Osteoblast (primary cell): Measurements from ENCODE around the gene ATG5. TPM values are rescaled to one million over a fixed set of nuclear protein-coding genes. Genes with fewer than 3 reads are reported as not detected.

Experiments
- DNase-seq: peaks from one replicate; pipeline ENCODE4 v3.0.0; 2011; ENCODE audit warnings: low spot score, mixed read lengths; ENCODE audit not compliant: insufficient read length; ENCODE audit errors: missing footprints
- H2AFZ ChIP-seq: 2 replicates; pipeline ENCODE4 v1.6.0; 2011; ENCODE audit warnings: mild to moderate bottlenecking, low read length
- H3K27ac ChIP-seq: 2 replicates; pipeline ENCODE4 v1.5.1; 2011; ENCODE audit warnings: mild to moderate bottlenecking, low read depth, low read length, moderate library complexity
- H3K27me3 ChIP-seq: 2 replicates; pipeline ENCODE4 v1.6.0; 2012; ENCODE audit warnings: mild to moderate bottlenecking, control low read depth, inconsistent platforms, low read length, moderate library complexity; ENCODE audit not compliant: insufficient read depth
- H3K36me3 ChIP-seq: 2 replicates; pipeline ENCODE4 v1.5.1; 2011; ENCODE audit warnings: mild to moderate bottlenecking, low read length, control low read depth, moderate library complexity; ENCODE audit not compliant: insufficient read depth
- H3K4me1 ChIP-seq: 2 replicates; pipeline ENCODE4 v1.5.1; 2011; ENCODE audit warnings: mild to moderate bottlenecking, low read length, control low read depth, moderate library complexity; ENCODE audit not compliant: insufficient read depth
- H3K4me2 ChIP-seq: 2 replicates; pipeline ENCODE4 v1.6.0; 2011; ENCODE audit warnings: mild to moderate bottlenecking, low read length; ENCODE audit not compliant: insufficient read depth
- H3K4me3 ChIP-seq: fragments of 200-600 bp; sonication (generic); 3 replicates; pipeline ENCODE4 v1.5.1; 2012; ENCODE audit warnings: mild to moderate bottlenecking, low read length, inconsistent platforms; ENCODE audit not compliant: insufficient read depth
- H3K79me2 ChIP-seq: 2 replicates; pipeline ENCODE4 v1.6.0; 2012; ENCODE audit warnings: mild to moderate bottlenecking, low read length, control low read depth, inconsistent platforms; ENCODE audit not compliant: insufficient read depth
- H3K9me3 ChIP-seq: 2 replicates; pipeline ENCODE4 v1.5.1; 2011; ENCODE audit warnings: low read depth, low read length, control low read depth
- H4K20me1 ChIP-seq: 2 replicates; pipeline ENCODE4 v1.6.0; 2012; ENCODE audit warnings: mild to moderate bottlenecking, low read length, control low read depth; ENCODE audit not compliant: insufficient read depth
- CTCF ChIP-seq: IDR thresholded peaks from 2 replicates; pipeline ENCODE4 v1.5.1; 2011; ENCODE audit warnings: mild to moderate bottlenecking, low read depth, low read length, moderate library complexity; ENCODE audit errors: extremely low read depth
- total RNA-seq: library from RNA; depleted of rRNA; stranded (reverse); fragments of >200 nt; gene quantifications from 2 replicates; pipeline ENCODE4 v1.2.3, GENCODE V29; 2012

Gene ATG5
- total RNA-seq, 1 donor: 59.0 TPM

- Histone ChIP-seq H3K36me3 (no peaks in the 10 kb centered on the region), H3K9me3 (no peaks in the 10 kb centered on the region), H3K4me2 (peak overlapping the region; percentile 30), H3K4me3 (no peak overlapping the region), H2AFZ (peak overlapping the region; percentile 45), H3K27ac (no peak overlapping the region), H3K79me2 (no peaks in the 10 kb centered on the region), H3K27me3 (peaks cover 6% of the 10 kb centered on the region), H4K20me1 (no peaks in the 10 kb centered on the region), H3K4me1 (peaks cover 5% of the 10 kb centered on the region)
- TF ChIP-seq CTCF: peak; percentile 95
- DNase-seq: no peak
Observed at GRCh38 chr6:106339334-106340029, 13.9 kb upstream of the ATG5 start.

- H3K27ac ChIP-seq: no peak overlapping the region
- peaks cover 5% of the 10 kb centered on the region for H3K4me1 ChIP-seq
- no peak overlapping the region for H2AFZ ChIP-seq
- H3K79me2 ChIP-seq: no peaks in the 10 kb centered on the region
- no peak overlapping the region for H3K4me3 ChIP-seq
- peak; percentile 62 for TF ChIP-seq CTCF
- H3K36me3 ChIP-seq: no peaks in the 10 kb centered on the region
- DNase-seq: no peak
- H4K20me1 ChIP-seq: no peaks in the 10 kb centered on the region
- no peak overlapping the region for H3K4me2 ChIP-seq
- peaks cover 22% of the 10 kb centered on the region for H3K27me3 ChIP-seq
- no peaks in the 10 kb centered on the region for H3K9me3 ChIP-seq
Observed at GRCh38 chr6:106334646-106335448, 9.3 kb upstream of the ATG5 start.

- Histone ChIP-seq H3K4me3 (peak overlapping the region; percentile 98), H2AFZ (peak overlapping the region; percentile 99), H3K4me1 (peaks cover 18% of the 10 kb centered on the region), H3K27ac (peak overlapping the region; percentile 90), H3K79me2 (peaks cover 56% of the 10 kb centered on the region), H3K9me3 (no peaks in the 10 kb centered on the region), H3K36me3 (no peaks in the 10 kb centered on the region), H3K4me2 (peak overlapping the region; percentile 97), H4K20me1 (peaks cover 9% of the 10 kb centered on the region), H3K27me3 (peaks cover 9% of the 10 kb centered on the region)
- no peak for TF ChIP-seq CTCF
- peak; percentile 61 for DNase-seq
Observed at GRCh38 chr6:106324726-106325335, 729 bp downstream of the ATG5 start.

GRCh38 chr6:106321940-106322339, 3.6 kb downstream of the ATG5 start:
- H3K36me3 ChIP-seq: no peaks in the 10 kb centered on the region
- H3K27ac ChIP-seq: no peak overlapping the region
- H2AFZ ChIP-seq: no peak overlapping the region
- H3K79me2 ChIP-seq: peaks cover 83% of the 10 kb centered on the region
- DNase-seq: no peak
- H3K27me3 ChIP-seq: no peaks in the 10 kb centered on the region
- no peak for TF ChIP-seq CTCF
- H3K4me1 ChIP-seq: peaks cover 18% of the 10 kb centered on the region
- H3K9me3 ChIP-seq: no peaks in the 10 kb centered on the region
- no peak overlapping the region for H3K4me2 ChIP-seq
- H3K4me3 ChIP-seq: no peak overlapping the region
- peaks cover 14% of the 10 kb centered on the region for H4K20me1 ChIP-seq
